Measurements from ENCODE around the gene SLC41A3. TPM values are rescaled to one million over a fixed set of nuclear protein-coding genes. Genes with fewer than 3 reads are reported as not detected.

Gene SLC41A3
- total RNA-seq, 1 donor from 2014 or later, result 56.0 TPM

DNA sequence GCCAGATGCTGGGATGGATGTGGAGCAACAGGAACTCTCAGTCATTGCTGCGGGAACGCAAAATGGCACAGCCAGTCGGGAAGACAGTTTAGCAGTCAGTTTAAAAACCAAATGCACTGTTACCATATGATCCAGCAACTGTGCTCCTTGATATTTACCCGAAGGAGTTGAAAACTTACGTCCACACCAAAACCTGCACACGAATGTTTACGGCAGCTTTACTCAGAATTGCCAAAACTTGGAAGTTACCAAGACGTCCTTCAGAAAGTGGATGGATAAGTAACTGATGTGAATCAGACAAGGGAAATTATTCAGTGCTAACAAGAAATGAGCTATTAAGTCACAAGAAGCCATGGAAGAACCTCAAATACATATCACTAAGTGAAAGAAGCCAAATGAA, 36.1 kb upstream of the SLC41A3 start:
- no peak for DNase-seq (ENCODE audit: low read depth in 2 of 2)

DNA sequence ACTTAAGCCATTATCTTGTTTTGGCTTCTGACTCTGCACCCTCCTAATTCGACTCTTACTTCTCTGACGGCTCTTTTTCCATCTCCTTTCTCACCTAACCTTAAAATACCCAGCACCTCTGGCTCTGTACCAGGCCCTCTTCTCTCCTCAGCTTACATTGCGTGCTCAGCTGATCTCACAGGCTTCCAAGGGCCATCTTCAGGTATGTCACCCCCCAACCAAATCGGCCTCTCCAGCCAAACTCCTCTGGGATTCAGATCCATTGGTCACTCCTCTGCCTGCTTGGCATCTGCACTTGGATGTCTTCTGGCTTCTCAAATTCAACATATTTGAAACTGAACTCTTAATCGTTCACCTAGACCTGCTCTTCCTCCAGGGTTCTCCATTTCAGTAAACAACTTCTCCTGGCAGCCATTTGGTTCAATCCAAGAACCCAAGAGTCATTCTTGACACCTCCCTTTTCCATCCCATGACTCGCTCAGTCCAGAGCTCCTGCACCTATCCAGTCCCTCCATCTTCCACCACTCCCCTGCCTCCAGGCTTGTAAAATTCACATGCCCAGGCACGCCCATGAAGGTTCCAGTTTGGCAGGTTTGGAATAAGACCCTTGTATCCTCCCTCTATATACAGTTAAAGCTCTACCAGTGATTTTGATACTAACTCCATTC, 35.2 kb upstream of the SLC41A3 start:
- no peak for DNase-seq (ENCODE audit: low read depth in 2 of 2)

DNA sequence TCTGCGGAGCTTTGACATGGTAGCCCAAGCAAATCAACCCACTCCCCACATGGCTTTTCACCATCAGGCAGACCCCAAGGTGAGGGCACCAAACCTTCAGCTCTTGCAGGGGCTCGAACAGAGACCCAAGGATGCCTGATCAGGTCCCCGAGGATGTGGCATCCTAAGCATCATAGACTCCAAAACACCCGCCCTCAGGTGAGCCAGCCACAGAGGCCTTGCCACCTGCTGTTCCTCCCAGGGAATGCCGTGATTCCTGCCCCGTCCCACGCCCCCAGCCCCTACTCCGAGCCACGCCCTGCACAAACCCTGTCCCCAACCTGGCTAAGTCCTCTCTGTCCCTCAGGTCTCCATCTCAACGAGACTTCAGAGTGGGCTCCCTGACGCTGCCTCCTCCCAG, 34.7 kb upstream of the SLC41A3 start:
- DNase-seq (ENCODE audit: low read depth in 2 of 2), result no peak

DNA sequence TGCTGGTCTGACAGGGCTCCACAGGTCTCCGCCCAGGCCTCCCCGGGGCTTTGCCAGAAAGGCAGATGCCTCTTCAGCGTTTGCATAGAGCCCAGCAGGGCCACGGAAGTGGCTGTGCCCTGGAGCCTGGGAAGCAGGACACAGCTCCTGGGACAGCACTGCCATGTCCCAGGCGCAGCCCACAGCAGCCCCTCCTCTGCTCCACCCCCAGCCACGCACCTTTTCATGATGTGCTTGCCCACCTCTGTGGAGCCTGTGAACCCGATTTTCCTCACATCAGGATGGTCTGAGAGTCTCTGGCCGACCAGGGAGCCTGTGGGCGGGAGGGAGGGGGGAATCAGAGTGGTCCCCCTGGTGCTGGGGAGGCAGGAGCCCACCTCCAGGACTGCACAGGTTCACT, 33.9 kb upstream of the SLC41A3 start:
- DNase-seq (ENCODE audit: low read depth in 2 of 2), result no peak

DNA sequence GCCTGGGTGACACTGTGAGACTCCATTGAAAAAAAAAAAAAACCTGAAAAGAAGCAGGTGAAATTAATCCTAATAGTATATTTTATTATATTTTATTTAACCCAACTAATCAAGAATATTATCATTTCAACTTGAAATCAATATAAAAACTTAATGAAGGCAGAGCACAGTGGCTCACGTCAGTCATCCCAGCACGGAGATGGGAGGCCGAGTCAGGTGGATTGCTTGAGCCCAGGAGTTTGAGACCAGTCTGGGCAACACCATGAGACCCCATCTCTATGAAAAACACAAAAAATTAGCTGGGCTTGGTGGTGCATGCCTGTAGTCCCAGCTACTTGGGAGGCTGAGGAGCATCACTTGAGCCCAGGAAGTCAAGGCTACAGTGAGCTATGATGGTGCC, 33.3 kb upstream of the SLC41A3 start:
- DNase-seq (ENCODE audit: low read depth in 2 of 2), result no peak

DNA sequence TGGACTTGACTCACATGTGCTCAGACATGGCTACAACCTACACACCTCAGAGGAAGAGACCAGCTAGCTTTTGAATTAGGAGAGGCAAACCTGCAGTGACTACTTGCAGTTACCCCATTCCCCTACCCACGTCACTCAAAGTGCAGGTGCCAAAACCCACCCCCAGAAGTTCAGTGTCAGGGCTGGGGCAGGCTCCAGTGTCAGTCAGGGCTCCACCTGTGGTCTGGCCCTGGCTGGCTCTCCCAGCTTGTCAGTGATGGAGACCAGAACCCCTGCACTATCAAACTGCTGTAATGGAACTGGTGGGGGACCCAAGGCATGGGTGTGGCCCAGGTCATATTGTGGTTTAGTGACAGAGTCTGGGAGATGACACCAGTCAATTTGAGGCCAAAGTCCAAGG, 32.6 kb upstream of the SLC41A3 start:
- no peak for DNase-seq (ENCODE audit: low read depth in 2 of 2)

DNA sequence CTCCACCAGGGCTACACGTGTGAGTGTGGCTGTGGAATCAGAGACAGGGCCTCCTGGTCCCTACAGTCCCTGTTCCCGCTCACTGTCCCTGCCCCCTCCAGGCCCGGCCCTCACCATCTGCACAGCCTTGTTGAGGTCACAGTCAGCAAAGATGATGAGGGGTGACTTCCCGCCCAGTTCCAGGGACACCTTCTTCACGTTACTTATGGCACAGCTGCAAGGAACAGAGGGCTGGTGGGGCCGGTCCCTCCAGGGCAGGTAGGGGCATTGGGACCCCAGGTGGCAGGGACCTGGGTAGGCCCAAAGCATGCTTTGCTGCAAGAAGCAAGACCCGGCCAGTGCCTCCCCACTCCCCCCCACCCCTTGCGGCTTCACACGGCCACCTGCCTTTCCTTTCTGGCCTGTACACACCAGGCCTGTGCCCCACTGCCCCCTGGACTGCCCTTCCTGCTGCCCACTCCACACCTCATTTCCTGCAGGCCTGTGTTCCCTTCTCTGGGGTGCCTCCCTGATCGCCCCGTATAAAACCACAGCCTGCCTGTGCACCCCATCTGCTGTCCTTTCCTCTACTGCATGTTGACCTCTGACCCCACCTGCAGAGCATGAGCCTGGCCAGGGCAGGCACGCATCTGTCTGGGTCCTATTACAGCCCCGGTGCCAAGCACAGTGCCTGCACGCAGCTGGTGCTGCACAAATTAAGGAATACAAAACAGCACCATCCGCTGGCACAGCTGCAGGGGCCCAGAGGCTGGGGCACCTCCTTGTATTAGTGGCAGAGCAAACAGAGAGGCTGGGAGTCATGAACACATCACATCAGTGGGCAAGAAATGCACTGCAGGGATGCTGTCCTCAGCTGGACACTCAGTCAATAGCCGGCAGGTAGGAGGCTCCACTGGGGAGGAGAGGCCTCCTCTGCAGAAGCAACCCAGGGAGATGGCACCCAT, 30.8 kb upstream of the SLC41A3 start:
- DNase-seq (ENCODE audit: low read depth in 2 of 2), result no peak

DNA sequence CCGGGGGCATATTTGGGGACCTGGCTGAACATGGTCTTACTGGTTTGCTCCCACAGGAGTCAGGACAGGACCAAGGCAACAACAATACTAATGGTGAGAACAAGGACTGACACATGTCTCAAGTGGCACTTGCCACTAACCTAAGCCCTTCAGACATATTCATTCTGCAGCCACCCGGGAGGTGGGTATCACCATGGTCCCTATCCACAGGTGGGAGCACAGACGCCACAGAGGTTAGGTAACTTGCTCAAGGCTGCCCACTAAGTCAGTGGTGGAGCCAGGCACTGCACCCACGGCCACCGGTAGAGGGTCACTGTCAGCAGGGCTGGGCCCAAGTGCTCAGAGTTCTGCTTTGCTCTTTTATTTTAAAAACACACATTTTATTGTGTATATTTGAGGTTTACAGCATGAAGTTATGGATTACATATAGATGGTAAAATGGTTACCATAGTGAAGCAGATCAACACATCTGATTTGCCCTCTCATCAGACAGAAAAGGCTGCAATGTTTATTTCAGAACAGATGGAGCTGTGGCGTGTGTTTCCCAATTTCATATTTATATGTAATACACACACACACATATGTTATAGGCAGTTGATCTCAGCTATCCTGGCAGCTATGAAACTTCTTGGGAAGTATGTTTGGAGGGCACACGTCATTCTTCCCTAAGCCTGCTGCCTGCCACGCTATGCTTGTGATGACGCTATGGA, 30.0 kb upstream of the SLC41A3 start:
- DNase-seq (ENCODE audit: low read depth in 2 of 2), result no peak

DNA sequence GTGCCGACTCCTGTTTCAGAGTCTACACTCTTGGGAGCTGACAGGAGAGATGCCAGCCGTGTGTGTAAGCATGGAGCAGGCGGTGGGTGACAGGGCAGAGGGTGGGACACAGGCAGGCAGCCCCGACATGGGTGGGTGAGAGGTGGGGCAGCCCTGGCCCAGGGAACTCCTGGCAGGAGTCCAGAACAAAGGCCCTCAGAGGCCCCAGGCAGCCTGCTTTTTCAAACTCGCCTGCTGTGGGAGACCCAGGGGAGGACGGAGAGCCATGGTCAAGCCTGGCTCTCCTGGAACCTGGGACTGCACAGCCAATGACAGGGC, 29.3 kb upstream of the SLC41A3 start:
- DNase-seq (ENCODE audit: low read depth in 2 of 2), result no peak

DNA sequence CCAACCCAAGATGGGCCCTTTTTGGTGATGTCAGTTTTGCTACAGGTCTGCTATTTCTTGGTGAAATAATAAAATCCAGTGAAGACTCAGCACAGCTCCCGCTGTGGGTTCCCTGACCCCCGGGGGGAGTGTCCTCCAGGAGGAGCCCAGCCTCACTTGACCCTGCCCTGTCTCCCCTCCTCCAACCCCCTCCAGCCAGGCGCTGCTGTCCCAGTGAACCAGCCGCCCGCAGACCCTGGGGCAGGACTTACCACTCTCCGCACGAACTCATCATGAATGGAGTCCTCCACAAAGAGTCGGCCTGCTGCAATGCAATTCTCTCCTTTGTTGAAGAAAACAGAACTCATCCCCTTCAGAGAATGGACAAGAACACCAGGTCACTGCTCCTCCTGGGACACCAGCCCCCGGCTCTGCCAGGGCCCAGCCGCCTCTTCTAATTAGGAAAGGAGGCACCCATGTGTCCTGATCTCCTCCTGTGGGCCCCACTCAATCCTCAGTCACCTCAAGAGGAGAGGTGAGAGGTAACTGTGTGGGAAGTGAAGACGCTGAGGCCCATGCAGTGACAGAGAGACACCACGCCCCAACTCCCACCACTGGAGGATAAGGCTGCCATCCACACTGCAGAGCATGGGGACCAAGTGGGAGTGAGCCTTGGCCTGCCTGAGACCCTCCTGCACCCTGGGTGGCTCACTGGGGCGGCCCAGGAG, 28.8 kb upstream of the SLC41A3 start:
- DNase-seq (ENCODE audit: low read depth in 2 of 2), result no peak

DNA sequence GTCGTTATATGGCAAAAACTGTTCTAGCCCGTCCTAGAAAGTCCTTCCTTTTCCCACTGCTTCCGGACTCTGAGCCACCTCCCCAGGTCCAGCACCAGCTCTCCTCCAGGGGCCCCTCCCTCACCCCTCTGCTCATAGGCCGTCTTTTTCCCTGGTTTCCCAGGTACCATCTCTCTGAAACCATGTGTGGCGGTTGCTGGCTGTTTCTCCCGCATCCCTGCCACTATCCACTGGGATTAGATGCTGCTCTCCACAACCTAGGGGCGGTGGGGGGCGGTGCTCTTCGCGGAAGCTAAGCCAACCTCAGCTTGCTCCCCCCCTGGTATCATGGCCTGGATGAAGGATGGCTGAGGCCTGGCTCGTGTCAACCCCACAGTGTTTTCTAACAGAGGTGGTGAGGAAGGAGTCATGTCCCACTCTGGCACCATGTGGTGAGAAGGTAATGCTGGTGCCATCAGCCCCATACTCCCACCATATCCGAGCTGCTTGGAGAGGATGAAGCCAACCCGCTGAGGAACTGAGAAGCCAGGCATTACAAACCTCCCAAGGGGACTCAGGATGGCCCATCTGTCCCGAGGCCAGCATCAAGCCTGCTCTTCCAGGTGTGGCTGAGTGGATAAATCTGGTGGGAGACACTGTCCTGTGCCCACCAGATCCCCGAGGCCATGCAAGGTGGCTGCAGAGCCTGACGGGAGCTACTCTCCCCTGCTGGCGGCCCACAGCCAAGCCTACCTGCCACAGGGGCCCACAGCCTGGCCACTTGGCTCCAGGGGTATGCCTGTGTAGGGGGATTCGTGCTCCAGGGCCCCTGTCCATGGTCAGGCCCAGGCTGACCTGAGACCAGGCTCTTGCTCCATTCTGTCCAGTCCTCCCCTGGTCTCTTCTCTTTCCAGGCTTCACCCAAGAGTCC, 27.9 kb upstream of the SLC41A3 start:
- no peak for DNase-seq (ENCODE audit: low read depth in 2 of 2)

DNA sequence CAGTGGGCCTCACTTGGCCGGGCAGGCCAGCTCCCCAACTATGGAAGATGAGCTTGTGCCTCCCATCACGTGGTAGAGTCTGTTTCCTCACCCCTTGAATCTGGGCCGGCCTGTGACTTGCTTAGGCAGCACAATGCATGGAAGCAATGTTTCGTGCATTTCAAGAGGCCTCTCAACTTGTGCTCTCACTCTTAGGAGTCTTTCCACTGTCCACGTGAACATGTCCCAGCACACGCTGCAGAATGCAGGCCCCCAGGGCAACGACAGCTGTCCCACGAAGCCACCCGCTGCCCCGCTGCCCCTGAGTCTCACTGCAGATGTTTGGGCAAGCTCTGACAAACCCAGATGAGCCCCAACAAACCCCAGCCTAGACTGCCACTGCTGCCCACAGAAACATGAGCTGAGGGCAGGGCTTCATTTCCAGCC, 27.2 kb upstream of the SLC41A3 start:
- DNase-seq (ENCODE audit: low read depth in 2 of 2), result no peak

DNA sequence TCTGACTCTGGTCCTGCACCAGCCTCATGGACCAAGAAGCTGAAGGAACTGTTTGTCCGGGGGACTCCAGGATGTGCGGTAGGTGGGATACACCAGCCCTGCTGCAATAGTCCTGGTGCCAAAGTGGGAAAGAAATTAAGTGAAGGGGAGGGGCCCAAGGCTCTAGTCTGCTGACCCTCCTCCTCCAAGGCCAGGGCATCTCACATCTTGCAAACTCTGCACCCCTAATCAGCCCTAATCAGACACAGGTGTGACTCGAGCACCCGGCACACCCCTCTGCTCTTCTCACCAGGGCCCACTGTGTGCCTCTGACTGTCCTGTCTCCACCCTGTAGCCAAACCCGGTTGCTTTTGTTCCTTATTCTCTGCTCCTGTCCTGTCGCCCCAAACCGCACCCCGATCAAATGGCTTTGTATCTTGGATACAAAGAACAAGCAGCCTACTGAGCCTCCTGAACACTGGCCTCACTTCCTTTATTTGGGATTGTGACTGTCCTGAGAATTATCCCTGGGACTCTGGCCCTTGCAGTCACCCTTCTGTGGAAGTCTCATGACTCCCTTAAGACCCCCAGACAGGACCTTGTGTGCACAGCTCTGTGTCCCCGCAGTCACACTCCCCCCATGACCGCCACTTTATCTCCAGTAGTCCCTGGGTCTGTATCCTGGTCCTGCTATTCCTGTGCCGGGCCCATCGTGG, 26.7 kb upstream of the SLC41A3 start:
- no peak for DNase-seq (ENCODE audit: low read depth in 2 of 2)

DNA sequence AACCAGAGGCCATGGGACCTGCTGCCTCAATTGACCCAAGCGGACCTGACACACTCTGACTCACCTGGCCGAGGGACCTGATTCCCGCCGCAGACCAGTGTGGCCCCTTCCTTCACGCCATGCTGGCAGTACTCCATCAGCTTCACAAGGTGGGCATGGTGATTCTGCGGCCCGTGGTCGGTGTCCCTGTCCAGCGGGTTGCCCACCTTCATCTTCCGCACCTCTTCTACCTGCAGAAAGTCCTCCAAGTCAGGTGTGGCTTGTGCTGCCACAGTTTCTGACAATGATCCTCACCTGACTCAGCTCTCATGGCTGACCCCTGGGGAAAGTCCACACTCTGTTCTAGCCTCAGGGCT, 25.9 kb upstream of the SLC41A3 start:
- no peak for DNase-seq (ENCODE audit: low read depth in 2 of 2)

DNA sequence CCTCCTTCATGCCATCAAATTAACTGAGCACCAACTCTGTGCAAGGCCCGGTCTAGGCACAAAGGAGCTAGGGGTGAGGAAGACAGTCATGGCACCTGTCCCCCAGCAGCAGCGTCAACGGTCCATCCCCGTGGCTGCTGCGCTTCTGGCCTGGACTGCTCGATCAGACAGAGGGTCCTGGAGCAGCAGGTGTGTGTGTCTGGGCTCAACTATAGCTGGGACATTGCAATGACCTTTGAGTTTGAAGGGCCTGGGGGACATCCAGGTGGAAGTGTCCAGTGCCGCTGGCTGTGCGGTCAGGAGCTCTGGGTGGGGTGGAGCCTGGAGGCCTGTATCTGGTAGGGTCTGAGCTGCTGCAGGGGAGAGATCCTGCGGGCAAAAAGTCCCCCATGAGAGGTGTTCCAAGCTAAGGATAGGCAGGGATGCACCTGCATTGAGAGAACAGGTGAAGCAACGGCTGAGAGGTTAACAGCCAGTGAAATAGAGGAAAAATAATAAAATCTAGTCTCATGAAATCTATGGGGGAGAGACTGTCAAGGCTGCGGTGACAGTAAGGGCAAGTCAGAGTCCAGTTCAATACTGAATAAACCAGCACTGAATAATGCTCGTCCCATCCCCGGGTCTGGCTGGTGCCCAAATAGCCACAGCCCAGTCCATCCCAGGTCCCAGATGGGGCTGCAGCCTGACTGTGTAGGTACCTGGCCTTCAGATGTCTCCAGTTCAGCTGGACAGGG, 25.4 kb upstream of the SLC41A3 start:
- no peak for DNase-seq (ENCODE audit: low read depth in 2 of 2)

DNA sequence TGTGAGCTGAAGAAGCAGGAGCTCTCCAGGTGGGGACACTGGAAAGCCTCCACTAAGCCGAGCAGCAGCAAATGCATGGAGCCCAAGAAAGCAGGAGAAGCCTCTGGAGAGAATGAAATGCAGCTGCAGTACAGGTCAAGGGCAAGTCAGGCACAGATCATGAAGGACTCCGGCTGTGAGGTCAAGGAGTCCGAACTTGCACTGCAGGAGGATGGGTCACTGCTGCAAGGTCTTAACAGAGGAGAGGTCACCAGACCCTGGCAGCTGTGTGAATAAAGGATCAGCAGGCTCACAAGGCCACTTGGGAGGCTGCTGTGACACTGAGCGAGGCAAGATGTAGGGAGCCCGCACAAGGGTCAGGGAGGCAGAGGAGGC, 24.7 kb upstream of the SLC41A3 start:
- no peak for DNase-seq (ENCODE audit: low read depth in 2 of 2)

DNA sequence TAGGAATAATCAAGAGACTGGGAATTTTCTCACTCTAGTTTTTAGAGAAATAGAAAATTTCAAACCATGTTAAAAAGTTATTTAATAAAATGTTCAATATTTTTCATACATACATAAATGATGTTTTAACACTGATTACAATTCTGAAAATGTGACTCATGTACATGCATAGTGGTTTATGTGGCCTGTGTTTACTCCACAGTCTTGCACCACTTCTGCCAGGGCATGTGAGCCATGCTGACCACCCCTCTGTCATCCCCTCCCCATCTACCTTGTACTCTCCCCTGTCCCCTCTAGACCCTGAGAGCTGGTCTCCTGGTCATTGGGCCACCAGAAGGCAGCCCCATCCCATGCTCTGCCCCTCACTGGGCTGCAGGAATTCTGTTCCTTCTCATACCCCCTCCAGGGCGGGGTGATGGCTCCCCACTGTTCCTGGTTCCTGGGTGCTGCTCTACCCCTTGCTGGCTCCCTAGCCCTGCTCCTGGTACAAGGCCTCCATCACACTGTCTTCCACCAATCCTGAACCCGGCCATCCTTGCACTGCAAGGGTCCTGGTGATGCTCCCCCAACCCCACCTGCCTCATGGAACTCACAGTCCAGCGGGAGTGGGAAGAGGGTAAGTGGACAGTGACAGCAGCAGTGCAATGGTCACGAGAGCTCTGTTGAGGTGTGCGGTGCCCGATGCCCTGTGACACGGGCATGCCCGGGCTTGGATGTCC, 24.2 kb upstream of the SLC41A3 start:
- DNase-seq (ENCODE audit: low read depth in 2 of 2), result no peak

DNA sequence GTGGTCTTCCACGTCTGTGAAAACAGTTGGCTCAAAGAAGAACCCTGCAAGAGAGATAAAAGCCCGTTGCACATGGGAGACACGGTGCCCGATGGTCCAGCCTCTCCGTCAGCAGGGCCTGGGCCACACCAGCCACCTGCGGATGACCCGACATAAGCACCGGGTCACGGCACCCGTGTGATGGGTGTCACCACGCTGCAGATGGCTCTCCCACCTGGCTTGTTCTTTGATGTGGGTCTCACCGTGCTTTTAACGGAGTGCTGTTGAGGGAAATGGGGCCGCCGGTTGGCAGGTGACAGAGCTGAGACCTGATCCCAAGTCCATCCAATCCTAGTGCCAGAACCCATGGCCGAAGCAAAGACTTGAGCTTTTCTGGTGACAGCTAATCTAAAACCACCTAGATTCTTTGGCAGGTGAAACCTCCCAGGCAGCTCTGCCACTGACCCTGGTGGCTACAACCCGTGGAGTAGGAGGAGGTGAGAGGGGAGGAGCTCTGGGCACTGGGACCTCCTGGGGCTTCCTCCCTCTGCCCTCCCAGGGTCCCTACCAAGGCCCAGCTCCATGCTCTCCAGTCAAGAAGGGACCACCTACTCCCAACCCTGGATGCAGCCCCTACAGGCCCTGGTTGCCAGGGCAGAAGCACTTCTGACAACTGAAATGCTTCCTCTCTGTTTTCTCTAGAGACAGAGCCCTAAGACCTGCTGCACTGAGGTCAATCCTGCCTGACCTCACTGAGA, 23.4 kb upstream of the SLC41A3 start:
- DNase-seq (ENCODE audit: low read depth in 2 of 2), result no peak
